GM21360 (cell line): ENCODE results near the gene CDH4.

Experiments used
- ATAC-seq: cut with Tn5 transposase; IDR thresholded peaks from one replicate; pipeline ENCODE4 v1.9.1; 2021; ENCODE audit warnings: mild to moderate bottlenecking, moderate library complexity; ENCODE audit not compliant: unreplicated experiment

The CDH4 gene

DNA sequence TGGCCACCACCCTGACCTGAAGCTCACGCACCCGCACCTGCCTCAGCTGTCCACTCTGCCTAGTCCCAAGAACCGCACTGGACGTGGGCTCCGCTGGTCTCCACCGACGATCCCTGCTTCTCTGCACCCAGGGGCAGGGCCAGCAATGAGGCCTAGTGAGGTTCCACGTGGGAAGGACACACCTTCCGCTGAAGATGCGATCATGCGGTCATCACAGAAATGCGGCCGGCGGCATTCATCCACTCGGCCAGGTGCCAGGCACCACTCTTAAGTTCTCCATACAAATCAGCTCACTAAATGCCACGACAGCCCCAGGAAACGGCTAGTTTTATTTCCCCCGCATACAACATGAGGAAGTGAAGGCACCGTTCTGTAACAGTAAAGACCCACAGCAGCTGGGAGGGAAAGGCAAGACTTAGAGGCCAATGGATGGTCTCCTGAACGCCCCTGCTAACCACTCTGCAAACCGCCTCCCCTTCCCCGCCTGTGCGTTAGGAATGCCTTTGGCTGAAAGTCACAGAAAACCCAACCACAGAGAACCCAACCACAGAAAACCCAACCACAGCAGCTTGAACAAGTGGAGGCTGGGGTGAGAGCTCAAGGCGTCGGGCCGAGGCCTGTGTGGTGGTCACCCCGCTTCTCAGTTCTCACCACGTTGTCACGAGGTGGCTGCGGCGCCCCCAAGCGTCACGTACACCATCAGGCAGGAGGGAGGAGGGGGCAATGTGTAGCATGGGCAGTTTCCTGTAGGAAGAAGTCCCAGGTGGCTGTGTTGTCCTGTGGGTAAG lies 609.2 kb downstream of the CDH4 start:
- no peak for ATAC-seq

DNA sequence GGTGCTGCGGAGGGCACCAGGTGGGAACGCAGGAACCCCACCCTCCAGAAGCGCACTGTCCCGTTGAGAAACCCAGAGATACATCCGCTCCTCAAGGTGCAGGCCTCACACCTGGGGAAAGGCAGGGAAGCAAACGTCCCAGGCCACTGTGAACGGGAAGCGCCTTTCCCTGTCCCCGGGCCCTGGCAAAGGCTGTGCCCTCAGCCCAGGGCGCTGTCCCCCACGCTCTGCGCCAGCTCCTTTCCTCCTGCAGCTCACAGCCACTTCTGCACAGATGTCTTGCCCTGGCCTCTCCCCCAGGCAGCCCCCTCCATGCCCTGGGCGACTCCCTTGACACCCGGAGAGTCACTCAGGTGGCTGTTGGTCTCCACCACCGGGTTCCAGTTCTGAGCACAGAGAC lies 609.8 kb downstream of the CDH4 start:
- no peak for ATAC-seq

DNA sequence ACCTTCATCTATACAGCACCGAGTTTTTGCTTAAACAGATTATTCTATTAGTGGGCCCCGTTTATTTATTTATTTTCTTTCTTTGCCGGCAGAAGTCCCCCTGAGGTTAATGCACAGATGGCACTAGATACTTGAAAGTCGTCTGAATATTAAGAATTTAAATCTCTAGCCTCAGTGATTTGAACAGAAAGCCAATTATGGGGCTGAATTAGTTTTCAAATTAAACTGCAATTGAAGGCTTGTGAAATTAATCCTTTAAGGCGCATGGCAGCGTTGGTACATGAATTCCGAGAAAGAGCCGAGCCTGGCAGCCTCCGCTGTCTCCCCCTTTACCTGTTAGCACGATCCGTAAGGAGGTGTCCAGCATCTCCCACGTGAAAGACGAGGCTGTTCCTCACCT lies 610.8 kb downstream of the CDH4 start:
- ATAC-seq = no peak

DNA sequence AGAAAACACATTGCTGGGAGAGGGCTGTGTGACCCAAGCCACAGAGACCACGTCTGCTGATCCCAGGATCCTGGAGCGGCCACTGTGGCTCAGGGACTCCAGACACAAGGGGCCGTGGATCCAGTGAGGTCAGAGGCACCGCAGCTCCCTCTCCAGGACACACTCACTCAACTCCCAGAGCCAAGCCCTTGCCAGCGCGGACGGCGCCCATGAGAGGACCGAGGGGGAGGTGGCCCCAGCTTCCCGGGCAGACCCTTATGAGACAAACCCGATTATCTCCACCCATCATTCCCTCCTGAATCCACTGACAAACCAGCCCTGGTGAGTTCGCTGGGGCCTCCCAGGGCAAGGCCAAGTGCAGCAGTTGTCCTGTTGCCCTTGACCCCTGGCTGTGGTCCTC lies 612.4 kb downstream of the CDH4 start:
- no peak for ATAC-seq

DNA sequence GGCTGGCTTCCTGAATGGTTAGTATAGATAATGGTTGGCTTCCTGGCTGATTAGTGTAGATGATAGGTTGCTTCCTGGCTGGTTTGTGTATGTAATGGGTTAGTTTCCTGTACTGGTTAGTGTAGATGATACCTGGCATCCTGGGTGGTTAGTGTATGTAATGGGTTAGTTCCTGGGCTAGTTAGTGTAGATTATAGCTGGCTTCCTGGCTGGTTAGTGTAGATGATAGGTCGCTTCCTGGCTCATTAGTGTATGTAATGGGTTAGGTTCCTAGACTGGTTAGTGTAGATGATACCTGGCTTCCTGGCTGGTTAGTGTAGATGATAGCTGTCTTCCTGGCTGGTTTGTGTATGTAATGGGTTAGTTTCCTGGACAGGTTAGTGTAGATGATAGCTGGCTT lies 613.3 kb downstream of the CDH4 start:
- ATAC-seq = no peak

DNA sequence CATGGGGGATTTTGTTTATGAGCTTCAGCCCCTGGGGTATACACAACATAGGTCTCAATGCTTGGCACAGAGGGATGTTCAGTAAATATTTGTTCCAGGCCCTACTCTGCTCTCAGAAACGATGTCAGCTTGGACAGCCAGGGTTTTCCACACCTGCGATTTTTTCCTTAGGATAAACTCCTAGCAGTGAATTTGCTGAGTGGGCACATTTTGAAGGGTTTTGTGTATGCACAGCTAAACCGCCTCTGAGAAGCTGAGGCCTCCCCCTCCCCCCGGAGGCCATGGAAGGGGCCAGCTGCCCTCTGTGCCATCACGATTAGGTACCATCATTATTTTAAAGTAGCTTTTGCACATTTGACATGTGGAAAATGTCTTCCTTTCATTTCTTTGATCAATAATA lies 614.1 kb downstream of the CDH4 start:
- no peak for ATAC-seq

DNA sequence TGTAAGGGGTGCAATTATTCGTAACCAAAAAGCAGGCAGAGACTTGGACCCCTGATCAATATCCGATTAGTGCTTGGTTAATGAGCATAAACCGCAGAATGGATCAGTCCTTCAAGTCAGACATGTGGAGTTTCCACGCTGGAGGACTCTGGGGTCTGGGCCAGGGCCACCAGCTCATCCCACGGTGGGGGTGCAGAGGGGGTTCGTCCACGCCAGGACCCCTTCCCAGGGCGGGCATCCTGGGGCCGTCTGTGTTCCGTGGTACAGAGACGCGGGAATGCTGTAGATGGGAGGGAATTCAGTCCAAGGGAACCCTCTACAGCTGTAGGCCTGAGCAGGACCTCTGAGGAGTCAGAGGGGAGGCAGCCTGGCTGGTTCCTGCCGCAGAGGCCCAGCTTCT lies 615.9 kb downstream of the CDH4 start:
- no peak for ATAC-seq

DNA sequence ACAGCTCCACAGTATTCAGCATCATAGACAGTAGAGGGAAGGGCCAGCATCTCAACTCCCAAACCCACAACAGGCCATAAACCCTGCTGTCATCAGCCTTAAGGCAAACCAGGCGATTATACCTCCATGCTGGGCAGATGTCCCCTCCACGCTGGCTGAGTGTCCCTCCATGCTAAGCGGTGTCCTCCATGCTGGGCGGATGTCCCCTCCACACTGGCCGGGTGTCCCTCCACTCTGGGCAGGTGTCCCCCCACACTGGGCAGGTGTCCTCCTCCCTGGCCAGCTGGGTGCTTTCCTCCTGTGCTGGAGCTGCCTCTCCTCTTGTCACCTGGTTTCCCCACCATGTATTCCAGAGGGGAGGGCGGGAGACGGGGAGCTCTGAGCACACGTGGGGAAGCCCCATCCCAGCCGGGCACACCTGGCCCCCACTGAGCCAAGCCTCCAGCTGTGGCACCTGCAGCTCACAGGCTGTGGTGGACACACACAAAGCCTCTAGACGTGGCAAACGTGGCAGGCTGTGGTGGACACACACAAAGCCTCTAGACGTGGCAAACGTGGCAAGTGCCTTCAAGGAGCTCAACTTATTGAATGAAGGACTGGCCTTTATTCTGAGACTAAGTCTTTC lies 616.5 kb downstream of the CDH4 start:
- no peak for ATAC-seq

DNA sequence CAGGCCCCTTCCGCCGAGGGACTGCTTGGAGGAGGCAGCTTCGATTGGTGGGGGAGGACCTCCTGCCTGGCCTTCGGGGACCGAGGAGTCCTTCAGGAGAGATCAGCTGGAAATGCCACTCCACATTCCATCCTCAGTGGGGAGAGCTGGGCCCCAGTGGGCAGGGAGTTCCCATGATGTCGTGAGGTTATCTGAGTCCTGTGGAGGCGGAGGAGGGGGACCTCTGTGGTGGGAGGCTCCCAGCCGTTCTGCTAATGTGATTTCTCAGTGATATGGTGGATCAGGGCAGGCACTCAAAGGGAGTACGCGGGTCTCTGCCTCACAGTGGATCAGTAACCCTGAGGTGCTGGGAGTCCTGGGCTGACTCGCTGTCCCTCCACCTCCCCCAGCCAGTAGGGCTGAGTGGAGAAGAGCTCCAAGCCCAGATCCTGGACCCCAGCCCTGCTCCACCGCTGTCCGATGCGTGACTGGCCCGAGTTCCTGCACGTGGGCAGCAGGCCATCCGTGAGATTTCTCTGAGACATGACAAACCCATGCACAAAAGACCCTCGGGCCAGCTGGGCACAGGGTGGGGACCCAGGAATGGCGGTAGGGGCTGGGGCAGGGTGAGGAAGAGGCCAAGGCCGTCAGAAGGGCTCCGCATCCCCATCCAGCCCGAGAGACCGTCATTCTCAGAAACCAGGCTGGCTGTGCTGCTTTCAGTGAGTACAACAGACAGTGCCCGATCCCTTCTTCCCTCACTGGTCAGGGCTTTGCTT lies 617.9 kb downstream of the CDH4 start:
- no peak for ATAC-seq

DNA sequence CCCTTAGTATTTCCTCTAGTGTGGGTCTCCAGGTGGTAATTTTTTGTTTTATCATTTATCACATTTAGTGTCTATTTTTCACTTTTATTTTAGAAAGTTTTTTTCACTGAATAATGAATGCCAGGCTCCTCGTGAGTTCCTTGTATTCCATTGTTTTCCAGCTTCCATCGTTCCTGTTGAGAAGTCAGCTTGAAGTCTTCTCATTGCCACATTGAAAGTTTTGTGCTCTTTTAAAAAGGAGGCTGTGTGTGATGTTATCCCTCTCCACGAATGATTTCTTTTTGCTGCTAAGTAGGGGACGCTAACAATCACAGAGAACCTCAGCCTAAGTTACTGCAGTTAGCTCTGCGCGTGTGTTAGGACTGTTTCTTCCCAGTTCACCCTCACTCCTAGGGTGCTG lies 619.1 kb downstream of the CDH4 start:
- ATAC-seq = no peak

DNA sequence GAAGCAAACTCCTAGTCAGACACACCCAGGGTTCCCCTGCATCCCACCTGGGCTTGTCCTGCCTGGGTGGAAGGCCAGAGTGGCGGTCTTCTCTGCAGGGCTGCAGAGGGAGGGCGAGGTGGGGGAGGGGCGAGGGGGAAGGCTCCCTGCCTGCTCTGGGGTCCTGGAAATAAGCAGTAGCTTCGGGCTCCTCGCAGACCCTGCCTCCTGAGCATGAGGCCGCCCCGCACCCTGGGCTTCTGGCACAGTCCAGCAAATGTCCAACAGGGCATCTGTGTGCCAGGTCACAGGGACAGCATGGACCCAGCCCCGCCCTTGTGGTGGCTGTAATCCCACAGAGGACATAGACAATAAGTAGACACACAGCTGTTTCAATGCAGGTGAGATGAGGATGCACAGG lies 619.9 kb downstream of the CDH4 start:
- no peak for ATAC-seq

DNA sequence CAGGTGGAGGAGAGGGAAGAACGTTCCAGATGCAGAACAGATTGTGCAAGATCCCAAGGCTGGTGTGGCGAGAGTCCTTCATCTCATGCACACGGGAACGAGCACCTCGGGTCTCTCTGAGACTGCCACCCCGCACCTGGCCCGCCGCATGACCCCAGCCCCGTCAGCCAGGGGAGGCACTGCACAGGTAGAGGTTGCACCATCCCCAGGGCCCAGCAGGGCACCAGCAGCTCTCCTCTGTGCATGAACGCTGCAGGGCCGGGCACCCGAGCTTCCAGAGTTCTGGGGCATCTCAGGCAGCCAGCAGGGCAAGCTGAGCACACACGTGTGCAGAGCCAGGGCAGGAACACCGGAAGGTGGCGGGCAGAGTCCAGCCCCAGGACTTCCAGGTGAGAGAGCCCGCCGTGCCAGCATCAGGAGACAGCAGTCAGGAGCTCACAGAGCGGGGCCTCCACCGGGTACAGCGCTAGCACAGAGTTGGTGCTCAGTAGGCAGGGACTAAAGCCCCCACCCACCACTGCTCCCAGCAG lies 620.4 kb downstream of the CDH4 start:
- no peak for ATAC-seq

DNA sequence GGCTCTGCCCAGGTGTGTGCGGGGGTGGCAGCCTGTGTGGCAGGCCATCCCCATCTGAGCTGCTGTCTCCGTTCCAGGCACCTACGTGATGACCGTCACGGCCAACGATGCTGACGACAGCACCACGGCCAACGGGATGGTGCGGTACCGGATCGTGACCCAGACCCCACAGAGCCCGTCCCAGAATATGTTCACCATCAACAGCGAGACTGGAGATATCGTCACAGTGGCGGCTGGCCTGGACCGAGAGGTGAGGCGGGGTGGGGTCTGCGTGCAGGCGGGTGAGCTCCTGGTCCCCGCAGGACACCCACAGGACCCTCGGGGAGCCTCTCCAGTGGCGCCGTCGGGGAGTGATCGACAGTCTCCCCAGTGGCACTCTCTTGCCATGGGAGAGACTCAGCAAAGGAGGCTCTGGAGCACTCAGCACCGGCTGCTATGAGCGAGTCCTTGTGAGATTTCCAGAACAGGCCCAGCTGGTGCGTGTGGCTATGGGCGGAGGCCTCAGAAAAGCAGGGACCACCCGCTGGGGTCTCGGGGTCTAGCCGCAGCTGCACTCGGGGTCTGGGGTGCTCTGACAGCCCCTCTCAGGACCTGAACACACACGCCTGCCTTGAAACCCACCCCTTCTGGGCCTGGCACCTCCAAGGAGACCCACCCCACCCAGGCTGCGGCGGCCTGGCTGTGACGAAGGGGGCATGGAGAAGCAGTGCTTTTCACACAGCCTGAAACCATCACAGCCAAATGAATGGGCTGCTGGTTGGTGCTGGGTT lies 621.8 kb downstream of the CDH4 start:
- ATAC-seq = no peak

DNA sequence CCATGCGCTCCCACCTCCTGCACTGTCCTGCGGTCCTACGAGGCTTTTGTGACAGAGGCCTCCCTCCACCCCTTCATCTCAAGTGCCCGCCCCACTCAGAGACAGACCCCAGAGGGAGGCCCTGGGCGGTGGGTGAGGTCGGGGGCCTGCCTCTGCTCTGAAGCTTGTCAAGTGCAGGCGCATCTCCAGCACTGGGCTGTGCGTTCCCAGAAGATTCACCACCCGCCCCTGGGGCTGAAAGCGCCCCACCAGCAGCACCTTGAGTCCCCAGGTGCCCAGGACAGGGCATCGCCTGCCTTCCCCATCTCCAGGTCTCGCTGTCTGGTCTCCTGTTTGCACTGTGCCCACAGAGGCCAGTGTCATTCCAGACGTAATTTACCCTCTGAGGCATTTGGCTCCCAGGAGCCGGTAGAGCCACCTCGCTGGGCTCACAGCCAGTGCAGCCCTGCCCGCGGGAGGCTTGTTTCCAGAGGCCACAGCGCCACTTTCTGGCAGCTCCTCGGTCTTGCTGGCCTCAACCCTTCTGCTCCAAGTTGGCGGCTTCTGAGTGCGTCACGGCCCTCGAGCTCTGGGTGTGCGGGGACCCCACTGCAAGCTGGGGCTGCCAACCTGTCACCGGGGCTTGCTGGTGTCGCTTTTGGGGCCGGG lies 622.5 kb downstream of the CDH4 start:
- ATAC-seq = no peak

DNA sequence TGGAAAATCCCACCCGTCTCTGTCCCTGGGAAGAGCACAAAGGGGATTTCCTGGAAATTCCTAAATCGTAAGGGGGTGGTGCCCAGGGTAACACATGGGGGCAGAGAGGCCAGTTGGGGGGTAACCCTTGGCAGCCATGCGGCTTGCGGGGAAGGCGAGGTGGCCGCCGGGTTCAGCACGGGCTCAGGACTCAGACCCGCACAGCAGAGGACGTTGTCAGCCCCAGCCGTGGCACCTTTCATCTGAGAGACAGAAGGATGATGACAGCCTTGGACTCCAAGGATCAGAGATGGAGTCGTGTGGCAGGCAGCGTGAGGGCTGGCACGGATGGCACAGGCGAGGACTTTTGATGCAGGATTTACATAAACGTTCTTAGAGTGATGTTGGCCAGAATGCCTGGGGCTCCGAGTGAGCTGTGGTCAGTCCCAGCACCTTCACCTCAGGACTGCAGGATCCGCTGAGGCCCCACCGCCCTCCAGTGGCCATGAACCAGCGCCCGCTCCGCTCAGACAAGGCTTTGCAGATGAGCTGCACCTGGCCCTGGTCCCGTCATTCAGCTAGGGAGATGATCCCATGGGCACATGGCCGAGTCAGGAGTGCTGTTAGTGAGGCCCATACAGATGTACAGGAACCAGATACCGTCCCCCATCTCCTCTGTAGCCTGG lies 623.3 kb downstream of the CDH4 start:
- no peak for ATAC-seq

DNA sequence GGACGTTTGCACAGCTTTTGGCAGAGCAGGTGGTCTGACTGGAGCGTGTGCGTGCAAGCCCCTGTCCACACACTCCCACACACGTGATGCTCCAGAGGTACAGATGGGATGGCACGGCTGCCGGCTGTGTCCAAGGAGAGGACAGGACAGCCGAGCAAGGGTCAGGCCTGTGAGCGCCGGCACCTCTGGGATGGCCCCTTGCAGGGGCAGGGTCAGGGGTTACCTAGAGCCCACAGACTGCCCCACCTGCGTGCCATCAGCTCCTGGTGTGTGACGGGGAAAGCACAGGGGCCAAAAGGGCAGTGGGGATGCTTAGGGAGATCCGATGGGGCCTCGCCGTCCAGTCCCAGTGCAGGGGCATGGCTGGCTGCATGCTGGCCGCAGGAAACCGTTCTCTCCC lies 623.9 kb downstream of the CDH4 start:
- no peak for ATAC-seq

DNA sequence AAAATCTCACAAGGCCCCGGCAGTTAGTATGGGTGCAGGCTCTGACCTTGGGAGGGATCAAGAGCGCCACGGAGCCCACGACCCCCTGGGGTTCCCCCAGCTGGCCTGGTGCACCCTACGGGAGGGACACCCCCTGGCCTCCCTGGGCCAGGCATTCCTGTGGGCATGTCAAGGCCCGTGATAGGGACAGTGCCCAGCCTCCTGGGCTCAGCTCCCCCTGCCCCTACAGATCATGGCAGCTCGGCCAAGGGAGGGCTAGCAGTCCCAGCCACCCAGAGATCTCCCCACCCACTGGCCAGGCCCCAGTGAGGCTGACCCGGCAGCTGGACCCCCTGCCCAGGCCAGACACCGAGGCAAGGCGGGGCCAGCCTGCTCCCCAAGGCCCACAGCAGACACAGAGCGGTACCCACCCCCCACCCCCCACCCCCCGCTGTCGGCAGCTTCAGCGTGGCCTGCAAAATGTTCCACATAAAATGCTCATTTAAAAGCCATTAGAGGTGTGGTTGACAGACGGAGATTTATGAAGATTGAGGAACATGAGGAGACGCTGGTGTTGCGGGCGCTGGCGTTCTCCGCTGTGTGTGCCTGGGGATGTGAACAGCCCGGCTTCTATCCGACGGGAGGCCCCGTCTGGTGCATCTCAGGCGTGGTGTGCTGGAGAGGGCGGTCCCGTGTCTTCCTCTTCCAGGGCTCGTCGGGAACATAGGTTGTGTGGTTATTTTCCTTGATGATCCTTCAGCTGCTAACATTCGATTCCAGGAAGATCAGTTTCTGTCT lies 625.1 kb downstream of the CDH4 start:
- no peak for ATAC-seq

DNA sequence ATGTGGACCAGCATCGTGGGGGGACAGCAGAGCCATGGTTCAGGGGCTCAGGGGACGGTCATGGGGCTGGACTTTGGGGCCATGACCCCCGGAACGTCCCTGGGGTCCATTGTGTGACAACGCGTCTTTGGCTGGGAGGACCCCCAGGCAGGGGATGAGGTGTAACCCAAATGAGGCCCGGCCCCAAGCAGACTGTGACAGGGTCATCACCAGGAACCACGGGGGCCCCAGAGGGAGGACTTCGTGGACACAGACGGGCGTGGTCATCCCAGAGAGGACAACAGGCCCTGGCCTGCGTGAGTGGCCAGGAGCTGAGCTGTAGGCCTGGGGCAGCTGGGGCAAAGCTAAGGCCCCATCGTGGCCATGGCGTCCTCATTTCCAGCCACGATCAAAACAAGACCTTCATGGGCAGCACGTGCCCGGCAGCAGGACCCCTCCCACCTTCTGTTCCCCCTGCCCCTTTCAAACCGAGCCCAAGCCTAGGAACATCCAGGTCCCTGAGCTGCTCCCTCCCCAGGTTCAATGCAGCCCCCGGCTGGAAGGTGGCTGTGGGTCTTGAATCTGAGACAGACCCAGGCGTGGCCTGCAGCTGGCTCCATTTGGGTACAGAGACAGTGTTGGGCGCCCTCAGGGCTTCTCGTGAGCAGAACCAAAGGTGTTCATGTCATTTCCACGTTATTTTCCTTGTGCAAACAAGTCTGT lies 625.9 kb downstream of the CDH4 start:
- no peak for ATAC-seq
